ENCODE results near the gene NOA1. TPM values are rescaled to one million over a fixed set of nuclear protein-coding genes. Genes with fewer than 3 reads are reported as not detected.

Gene NOA1
- polyA plus RNA-seq, 1 donor from 2014 or later = 17.1 TPM

- no peaks in the 10 kb centered on the region for H3F3A ChIP-seq (ENCODE audit: insufficient read depth, low read length, poor library complexity, severe bottlenecking)
- no peaks in the 10 kb centered on the region for H3K9me3 ChIP-seq (ENCODE audit: low read length)
- peak overlapping the region; percentile 78 for H3K9ac ChIP-seq (ENCODE audit: low read length)
- peaks cover 65% of the 10 kb centered on the region for H3K79me2 ChIP-seq (replicated peaks; ENCODE audit: insufficient read depth, low read length)
- peak overlapping the region; percentile 82 for H3K4me2 ChIP-seq (ENCODE audit: low read length)
- peak overlapping the region; percentile 89 for H2AFZ ChIP-seq (ENCODE audit: low read depth, low read length)
- peak overlapping the region; percentile 79 for H3K27ac ChIP-seq (ENCODE audit: low read length)
- no peaks in the 10 kb centered on the region for H3K9me2 ChIP-seq (ENCODE audit: insufficient read depth, low read length)
- no peaks in the 10 kb centered on the region for H4K20me1 ChIP-seq (ENCODE audit: insufficient read depth)
- H3K36me3 ChIP-seq (ENCODE audit: insufficient read depth, low read length) = peaks cover 4% of the 10 kb centered on the region
- peak overlapping the region; percentile 100 for H3K4me3 ChIP-seq (ENCODE audit: low read length)
- TF ChIP-seq RAD21 (conservative IDR thresholded peaks at IDR 0.05) (no peak), POLR2AphosphoS5 (IDR thresholded peaks at IDR 0.05) (no peak), EP300 (conservative IDR thresholded peaks at IDR 0.05; ENCODE audit: poor library complexity, severe bottlenecking) (no peak), REST (IDR thresholded peaks at IDR 0.05; ENCODE audit: borderline replicate concordance) (no peak), TAF1 (IDR thresholded peaks at IDR 0.05; ENCODE audit: low read depth) (no peak), MXI1 (conservative IDR thresholded peaks at IDR 0.05; ENCODE audit: poor library complexity, severe bottlenecking) (no peak), CTCF (IDR thresholded peaks at IDR 0.05; ENCODE audit: poor library complexity, severe bottlenecking) (no peak), SMC3 (conservative IDR thresholded peaks at IDR 0.05; ENCODE audit: poor library complexity) (no peak), EZH2 (IDR thresholded peaks at IDR 0.05; ENCODE audit: borderline replicate concordance, insufficient read depth, low read length, poor library complexity, severe bottlenecking) (no peak)
- no peaks in the 10 kb centered on the region for H3K27me3 ChIP-seq (ENCODE audit: insufficient read depth, low read depth, low read length)
These were observed 2.1 kb upstream of the NOA1 start for GRCh38 chr4:56979421-56980072.

- TF ChIP-seq POLR2AphosphoS5 (IDR thresholded peaks at IDR 0.05) = peak; percentile 75
- TF ChIP-seq SMC3 (conservative IDR thresholded peaks at IDR 0.05; ENCODE audit: poor library complexity) = no peak
- TF ChIP-seq TAF1 (IDR thresholded peaks at IDR 0.05; ENCODE audit: low read depth) = peak; percentile 8
- no peak for TF ChIP-seq EP300 (conservative IDR thresholded peaks at IDR 0.05; ENCODE audit: poor library complexity, severe bottlenecking)
- no peak for TF ChIP-seq CTCF (IDR thresholded peaks at IDR 0.05; ENCODE audit: poor library complexity, severe bottlenecking)
- TF ChIP-seq EZH2 (IDR thresholded peaks at IDR 0.05; ENCODE audit: borderline replicate concordance, insufficient read depth, low read length, poor library complexity, severe bottlenecking) = no peak
- peak; percentile 10 for TF ChIP-seq REST (IDR thresholded peaks at IDR 0.05; ENCODE audit: borderline replicate concordance)
- TF ChIP-seq MXI1 (conservative IDR thresholded peaks at IDR 0.05; ENCODE audit: poor library complexity, severe bottlenecking) = peak; percentile 89
- Histone ChIP-seq H2AFZ (ENCODE audit: low read depth, low read length) (peak within 1 kb of the TSS; percentile 89), H3K9me2 (ENCODE audit: insufficient read depth, low read length) (no peaks in the 10 kb centered on the region), H4K20me1 (ENCODE audit: insufficient read depth) (no peaks in the 10 kb centered on the region), H3K36me3 (ENCODE audit: insufficient read depth, low read length) (peaks cover 4% of the 10 kb centered on the region), H3K4me2 (ENCODE audit: low read length) (peak within 1 kb of the TSS; percentile 82), H3K4me3 (ENCODE audit: low read length) (peak within 1 kb of the TSS; percentile 100), H3K79me2 (replicated peaks; ENCODE audit: insufficient read depth, low read length) (peaks cover 57% of the 10 kb centered on the region), H3F3A (ENCODE audit: insufficient read depth, low read length, poor library complexity, severe bottlenecking) (no peaks in the 10 kb centered on the region), H3K27me3 (ENCODE audit: insufficient read depth, low read depth, low read length) (no peaks in the 10 kb centered on the region), H3K27ac (ENCODE audit: low read length) (peak within 1 kb of the TSS; percentile 79), H3K9me3 (ENCODE audit: low read length) (no peaks in the 10 kb centered on the region), H3K9ac (ENCODE audit: low read length) (peak within 1 kb of the TSS; percentile 78)
These were observed 1.4 kb upstream of the NOA1 start, which contains the start of gene POLR2B for GRCh38 chr4:56978750-56979303. Gene POLR2B, plus strand, starts transcription at chr4:56978896. Its CDS starts 90 bp downstream, at chr4:56978986.
